Omental fat pad (tissue), 4 donors: ENCODE data around the gene TIE1. TPM values are rescaled to one million over a fixed set of nuclear protein-coding genes. Genes with fewer than 3 reads are reported as not detected.

ENCODE experiments used
- ATAC-seq: fragments of 150-250 bp; one replicate; pipeline ENCODE4 v1.9.1; 2016; ENCODE audit warnings: mild to moderate bottlenecking, moderate library complexity; ENCODE audit not compliant: low FRiP score
- DNase-seq: peaks from one replicate; pipeline ENCODE4 v3.0.0-alpha.2; 2019; ENCODE audit warnings: low spot score
- CTCF ChIP-seq, 3 donors: fragments of 450-650 bp; IDR thresholded peaks; one replicate each; pipeline ENCODE4 v1.5.1; 2016 to 2017; ENCODE audit warnings: antibody characterized with exemption in 3 of 3, mild to moderate bottlenecking in 3 of 3, moderate library complexity in 2 of 3
- total RNA-seq, 4 donors: library from RNA; depleted of rRNA; stranded (reverse); fragments of >200 nt; gene quantifications; one replicate each; pipeline ENCODE4 v1.1.0, GENCODE V29; 2016

The TIE1 gene
- total RNA-seq, 4 donors from 2014 or later, result 15.2 to 156 (median 44.6) TPM

- no peak for DNase-seq
- ATAC-seq, result no peak
- TF ChIP-seq CTCF (IDR thresholded peaks at IDR 0.05), result no peak
Observed at GRCh38 chr1:43306688-43307457, 6.1 kb downstream of the TIE1 start.

DNA sequence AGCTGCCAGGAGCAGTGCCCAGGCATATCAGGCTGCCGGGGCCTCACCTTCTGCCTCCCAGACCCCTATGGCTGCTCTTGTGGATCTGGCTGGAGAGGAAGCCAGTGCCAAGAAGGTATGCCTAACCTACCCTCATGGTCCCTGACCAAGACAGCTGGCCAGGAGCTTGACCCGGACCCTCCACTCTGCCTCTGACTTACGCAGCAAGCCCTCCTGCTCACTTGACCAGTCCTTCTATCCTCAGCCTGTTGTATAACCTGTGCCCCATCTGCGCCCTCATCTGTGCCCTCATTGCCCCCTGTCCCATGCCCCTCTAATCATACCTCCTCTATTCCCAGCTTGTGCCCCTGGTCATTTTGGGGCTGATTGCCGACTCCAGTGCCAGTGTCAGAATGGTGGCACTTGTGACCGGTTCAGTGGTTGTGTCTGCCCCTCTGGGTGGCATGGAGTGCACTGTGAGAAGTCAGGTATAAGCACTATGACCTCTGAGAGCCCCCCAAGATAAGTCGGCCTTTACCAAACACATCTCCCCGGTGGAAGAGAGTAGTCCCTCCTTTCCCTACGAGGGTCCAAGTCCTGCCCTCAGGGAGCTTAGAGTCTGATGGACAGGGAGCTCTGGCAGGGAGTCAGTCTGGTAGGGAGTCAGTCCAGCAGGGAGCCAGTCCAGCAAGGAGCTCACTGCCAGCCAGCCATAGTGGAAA is 6.8 kb downstream of the TIE1 start:
- ATAC-seq, result no peak
- no peak for TF ChIP-seq CTCF (IDR thresholded peaks at IDR 0.05)
- no peak for DNase-seq

- TF ChIP-seq CTCF (IDR thresholded peaks at IDR 0.05), result no peak
- DNase-seq (no peak), ATAC-seq (no peak)
Observed at GRCh38 chr1:43308635-43309404, 8.0 kb downstream of the TIE1 start.

- ATAC-seq (no peak), DNase-seq (no peak)
- TF ChIP-seq CTCF (IDR thresholded peaks at IDR 0.05), result no peak
Observed at GRCh38 chr1:43309405-43310025, 8.7 kb downstream of the TIE1 start.

GRCh38 chr1:43311521-43311920 is 10.7 kb downstream of the TIE1 start:
- no peak for TF ChIP-seq CTCF (IDR thresholded peaks at IDR 0.05)
- ATAC-seq (no peak), DNase-seq (no peak)

GRCh38 chr1:43312212-43312623 is 11.4 kb downstream of the TIE1 start:
- DNase-seq, result no peak
- no peak for ATAC-seq
- TF ChIP-seq CTCF (IDR thresholded peaks at IDR 0.05), result no peak
